OCI-LY3 (cell line): Measurements from ENCODE around the gene SERINC2.

Experiments used
- H2AFZ ChIP-seq: fragments of 200-600, 300-600 bp; shearing (Covaris generic); 2 replicates; pipeline ENCODE4 v1.6.0; 2014; ENCODE audit warnings: antibody characterized with exemption, low read depth, low read length
- H3K27ac ChIP-seq: fragments of 200-600, 300-600 bp; sonication (generic); 2 replicates; pipeline ENCODE4 v1.5.1; 2014; ENCODE audit warnings: mild to moderate bottlenecking, low read length, moderate library complexity, mixed read lengths
- H3K27me3 ChIP-seq: fragments of 200-600, 300-600 bp; sonication (generic); 2 replicates; pipeline ENCODE4 v1.6.1; 2014; ENCODE audit warnings: low read depth, low read length, mixed read lengths
- H3K36me3 ChIP-seq: fragments of 200-600, 300-600 bp; sonication (generic); replicated peaks from 2 replicates; pipeline ENCODE3; 2014; ENCODE audit warnings: low read depth, low read length, mixed read lengths
- H3K4me1 ChIP-seq: fragments of 300-600, 200-600 bp; sonication (generic); 2 replicates; pipeline ENCODE4 v1.6.1; 2014; ENCODE audit warnings: low read length, mixed read lengths
- H3K4me2 ChIP-seq: fragments of 200-600, 300-600 bp; sonication (generic); 2 replicates; pipeline ENCODE4 v1.6.1; 2014; ENCODE audit warnings: low read length, mixed read lengths
- H3K4me3 ChIP-seq: fragments of 300-600, 200-600 bp; sonication (generic); 2 replicates; pipeline ENCODE4 v1.5.1; 2014; ENCODE audit warnings: antibody characterized with exemption, mild to moderate bottlenecking, low read length, moderate library complexity
- H3K79me2 ChIP-seq: fragments of 300-600, 200-600 bp; shearing (Covaris generic); 2 replicates; pipeline ENCODE4 v1.6.1; 2014; ENCODE audit warnings: mild to moderate bottlenecking, low read length, mixed read lengths
- H3K9ac ChIP-seq: fragments of 300-600, 200-600 bp; shearing (Covaris generic); 2 replicates; pipeline ENCODE4 v1.6.0; 2014; ENCODE audit warnings: mild to moderate bottlenecking, low read length, moderate library complexity
- H3K9me3 ChIP-seq: fragments of 200-600, 300-600 bp; shearing (Covaris generic); 2 replicates; pipeline ENCODE4 v1.6.1; 2014; ENCODE audit warnings: low read length, mixed read lengths; ENCODE audit not compliant: insufficient read depth
- H4K20me1 ChIP-seq: fragments of 200-600, 300-600 bp; sonication (generic); 2 replicates; pipeline ENCODE4 v1.6.1; 2016; ENCODE audit warnings: low read length, mixed read lengths; ENCODE audit not compliant: insufficient read depth
- CTCF ChIP-seq: fragments of 200-600, 300-600 bp; sonication (generic); IDR thresholded peaks from 2 replicates; pipeline ENCODE4 v1.5.1; 2014; ENCODE audit warnings: antibody characterized with exemption, low read length, low read depth
- EZH2phosphoT487 ChIP-seq: fragments of 200-600 bp; shearing (Covaris generic); IDR thresholded peaks from 2 replicates; pipeline ENCODE4 v1.6.1; 2018; ENCODE audit warnings: antibody characterized with exemption, mixed run types, low read depth

The SERINC2 gene

GRCh38 chr1:31420716-31421115, 7.7 kb downstream of the SERINC2 start:
- Histone ChIP-seq H3K27me3 (no peaks in the 10 kb centered on the region), H2AFZ (no peak overlapping the region), H3K9ac (peak overlapping the region; percentile 24; the same call in 1 of the 2 replicates), H3K79me2 (no peaks in the 10 kb centered on the region), H3K4me2 (peak overlapping the region; percentile 64), H4K20me1 (no peaks in the 10 kb centered on the region), H3K36me3 (no peaks in the 10 kb centered on the region), H3K27ac (peak overlapping the region; percentile 30; the same call in 1 of the 2 replicates), H3K9me3 (no peaks in the 10 kb centered on the region), H3K4me3 (0 out of 2 replicates have a peak overlapping the region, but pooled peaks have one; percentile 17), H3K4me1 (peaks cover 46% of the 10 kb centered on the region)
- TF ChIP-seq CTCF, result no peak
- no peak for TF ChIP-seq EZH2phosphoT487

- H3K4me3 ChIP-seq, result no peak overlapping the region
- no peaks in the 10 kb centered on the region for H3K79me2 ChIP-seq
- no peak overlapping the region for H3K9ac ChIP-seq
- no peaks in the 10 kb centered on the region for H3K9me3 ChIP-seq
- no peaks in the 10 kb centered on the region for H3K27me3 ChIP-seq
- no peak overlapping the region for H2AFZ ChIP-seq
- TF ChIP-seq EZH2phosphoT487 (no peak), CTCF (peak; percentile 61)
- H3K4me1 ChIP-seq, result peaks cover 50% of the 10 kb centered on the region
- no peak overlapping the region for H3K27ac ChIP-seq
- H3K36me3 ChIP-seq, result no peaks in the 10 kb centered on the region
- H3K4me2 ChIP-seq, result peak overlapping the region; percentile 64
- no peaks in the 10 kb centered on the region for H4K20me1 ChIP-seq
Observed at GRCh38 chr1:31421371-31422040, 8.5 kb downstream of the SERINC2 start.

- Histone ChIP-seq H3K4me1 (peaks cover 48% of the 10 kb centered on the region), H3K4me3 (peak overlapping the region; percentile 72), H2AFZ (peak overlapping the region; percentile 41; the same call in 1 of the 2 replicates), H3K36me3 (no peaks in the 10 kb centered on the region), H3K79me2 (no peaks in the 10 kb centered on the region), H3K4me2 (peak overlapping the region; percentile 92), H3K9ac (peak overlapping the region; percentile 50), H3K27ac (peak overlapping the region; percentile 40), H3K9me3 (no peaks in the 10 kb centered on the region), H4K20me1 (no peaks in the 10 kb centered on the region), H3K27me3 (no peaks in the 10 kb centered on the region)
- TF ChIP-seq CTCF, result peak; percentile 72
- no peak for TF ChIP-seq EZH2phosphoT487
Observed at GRCh38 chr1:31422505-31423319, 9.7 kb downstream of the SERINC2 start.

GRCh38 chr1:31423418-31423947, 10.5 kb downstream of the SERINC2 start:
- peak overlapping the region; percentile 40; the same call in 1 of the 2 replicates for H3K27ac ChIP-seq
- peak overlapping the region; percentile 72 for H3K4me3 ChIP-seq
- peak overlapping the region; percentile 92 for H3K4me2 ChIP-seq
- H3K36me3 ChIP-seq, result no peaks in the 10 kb centered on the region
- no peak overlapping the region for H2AFZ ChIP-seq
- no peaks in the 10 kb centered on the region for H3K9me3 ChIP-seq
- peak overlapping the region; percentile 50 for H3K9ac ChIP-seq
- peaks cover 48% of the 10 kb centered on the region for H3K4me1 ChIP-seq
- no peaks in the 10 kb centered on the region for H3K79me2 ChIP-seq
- no peaks in the 10 kb centered on the region for H4K20me1 ChIP-seq
- no peaks in the 10 kb centered on the region for H3K27me3 ChIP-seq
- TF ChIP-seq EZH2phosphoT487 (no peak), CTCF (no peak)
